HCT116 (cell line): ENCODE results near the gene MRPS27. TPM values are rescaled to one million over a fixed set of nuclear protein-coding genes. Genes with fewer than 3 reads are reported as not detected.

Experiments
- ATAC-seq: fragments of 200-7000 bp; cut with Tn5 transposase; 2 replicates; pipeline ENCODE4 v1.9.1; 2020; ENCODE audit warnings: mild to moderate bottlenecking, moderate library complexity
- BruUV-seq: library from RNA; stranded (reverse); fragments of 400-500 nt; replicated peaks from 2 replicates; lab custom pipeline; 2021; lab: Mats Ljungman, UMichigan
- CTCF ChIA-PET: fragments of 300-600 bp; sonication (Branson Sonifier 250); formaldehyde crosslinking; loops from one replicate; lab custom pipeline; 2021; ENCODE audit warnings: antibody characterized with exemption; lab: Charles Lee
- POLR2A ChIA-PET: fragments of 300-600, 350-600 bp; sonication (Branson Sonifier 250); formaldehyde crosslinking; loops from one replicate; lab custom pipeline; 2021; ENCODE audit warnings: antibody characterized with exemption; lab: Charles Lee
- RAD21 ChIA-PET, 2 experiments: fragments of 300-600 bp; sonication (Branson Sonifier 250); formaldehyde crosslinking; loops; one replicate each; lab custom pipeline; 2023; ENCODE audit warnings: low total read pairs in 2 of 2; ENCODE audit not compliant: uncharacterized antibody in 2 of 2, unreplicated experiment in 2 of 2, low non-redundant PET in 1 of 2; lab: Charles Lee
- DNase-seq: peaks from one replicate; pipeline ENCODE4 v3.0.0-alpha.2; 2010; ENCODE audit warnings: low read depth, low spot score
- H2AFZ ChIP-seq: fragments of 200-600 bp; shearing (Covaris generic), sonication (generic); 2 replicates; pipeline ENCODE4 v1.6.1; 2017; ENCODE audit warnings: low read depth, mixed run types, mixed read lengths, antibody characterized with exemption, low read length; ENCODE audit not compliant: poor library complexity, severe bottlenecking
- H3K27ac ChIP-seq: 2 replicates; pipeline ENCODE4 v1.5.1; 2012; ENCODE audit warnings: low read depth, low read length
- H3K27me3 ChIP-seq: fragments of 200-600 bp; sonication (generic); 2 replicates; pipeline ENCODE4 v1.6.1; 2016; ENCODE audit warnings: mixed run types, low read length, mixed read lengths; ENCODE audit not compliant: insufficient read depth
- H3K36me3 ChIP-seq, 2 experiments: fragments of 200-500 bp in 1 of 2; fragments of 200-600 bp in 1 of 2; sonication (Bioruptor generic) in 1 of 2; sonication (generic) in 1 of 2; 2 replicates each; pipeline versions ENCODE4 v1.5.1 to v1.6.1; 2014 to 2016; ENCODE audit warnings: low read length in 2 of 2, inconsistent platforms in 1 of 2, mixed read lengths in 1 of 2, mixed run types in 1 of 2; ENCODE audit not compliant: insufficient read depth in 2 of 2, control insufficient read depth in 1 of 2
- H3K4me1 ChIP-seq, 2 experiments: fragments of 200-600 bp in 1 of 2; sonication (generic) in 1 of 2; 2 replicates each; pipeline versions ENCODE4 v1.5.1 to v1.6.1; 2012 to 2017; ENCODE audit warnings: low read length in 2 of 2, inconsistent platforms in 1 of 2, mild to moderate bottlenecking in 1 of 2, mixed read lengths in 1 of 2, mixed run types in 1 of 2, moderate library complexity in 1 of 2; ENCODE audit not compliant: insufficient read depth in 2 of 2, control insufficient read depth in 1 of 2
- H3K4me2 ChIP-seq: fragments of 200-600 bp; sonication (generic); 2 replicates; pipeline ENCODE4 v1.6.1; 2017; ENCODE audit warnings: mixed run types, low read length, mixed read lengths
- H3K4me3 ChIP-seq, 2 experiments: fragments of 200-600 bp in 1 of 2; sonication (generic) in 1 of 2; replicated peaks in 1 of 2; 2 replicates each; pipeline ENCODE4 v1.5.1; 2011 to 2016; ENCODE audit warnings: low read length in 2 of 2, control low read depth in 1 of 2, low read depth in 1 of 2, mild to moderate bottlenecking in 1 of 2, mixed read lengths in 1 of 2, mixed run types in 1 of 2
- H3K79me2 ChIP-seq: fragments of 200-600 bp; sonication (generic); 2 replicates; pipeline ENCODE4 v1.6.1; 2017; ENCODE audit warnings: mild to moderate bottlenecking, mixed run types, low read length, moderate library complexity, mixed read lengths; ENCODE audit not compliant: insufficient read depth
- H3K9ac ChIP-seq: fragments of 200-600 bp; sonication (generic); 2 replicates; pipeline ENCODE4 v1.6.1; 2016; ENCODE audit warnings: low read length, mixed read lengths
- H3K9me2 ChIP-seq: fragments of 200-600 bp; sonication (generic), shearing (Covaris generic); 2 replicates; pipeline ENCODE4 v1.6.1; 2017; ENCODE audit warnings: mixed run types, mild to moderate bottlenecking, moderate library complexity; ENCODE audit not compliant: insufficient read depth
- H3K9me3 ChIP-seq, 2 experiments: fragments of 200-500 bp in 1 of 2; fragments of 200-600 bp in 1 of 2; sonication (Bioruptor generic) in 1 of 2; sonication (generic) in 1 of 2; 2 replicates each; pipeline ENCODE4 v1.6.1; 2014 to 2017; ENCODE audit warnings: low read length in 2 of 2, mixed read lengths in 2 of 2, inconsistent platforms in 1 of 2, low read depth in 1 of 2, mild to moderate bottlenecking in 1 of 2, mixed run types in 1 of 2, moderate library complexity in 1 of 2; ENCODE audit not compliant: control insufficient read depth in 1 of 2, insufficient read depth in 1 of 2
- H4K20me1 ChIP-seq: fragments of 200-600 bp; sonication (generic), shearing (Covaris generic); 2 replicates; pipeline ENCODE4 v1.6.1; 2017; ENCODE audit warnings: mixed run types, mild to moderate bottlenecking, moderate library complexity; ENCODE audit not compliant: insufficient read depth
- CBX3 ChIP-seq: IDR thresholded peaks from 2 replicates; pipeline ENCODE4 v1.6.1; 2012; ENCODE audit warnings: low read depth
- CEBPB ChIP-seq: IDR thresholded peaks from 2 replicates; pipeline ENCODE4 v1.6.1; 2012; ENCODE audit warnings: low read depth
- EGR1 ChIP-seq: IDR thresholded peaks from 2 replicates; pipeline ENCODE4 v1.6.1; 2012; ENCODE audit warnings: low read depth
- ELF1 ChIP-seq: IDR thresholded peaks from 2 replicates; pipeline ENCODE4 v1.6.1; 2012; ENCODE audit warnings: low read depth, borderline replicate concordance
- EZH2 ChIP-seq: fragments of 200-600 bp; sonication (generic); IDR thresholded peaks from 2 replicates; pipeline ENCODE4 v1.6.1; 2017; ENCODE audit warnings: antibody characterized with exemption, mixed run types
- FOSL1 ChIP-seq: IDR thresholded peaks from 2 replicates; pipeline ENCODE4 v1.6.1; 2012; ENCODE audit warnings: low read depth
- JUND ChIP-seq: IDR thresholded peaks from 2 replicates; pipeline ENCODE4 v1.6.1; 2012
- POLR2A ChIP-seq: IDR thresholded peaks from 2 replicates; pipeline ENCODE4 v1.7.0; 2011; ENCODE audit warnings: borderline replicate concordance; ENCODE audit not compliant: insufficient read depth, insufficient read length; ENCODE audit errors: extremely low read depth
- RAD21 ChIP-seq: IDR thresholded peaks from 2 replicates; pipeline ENCODE4 v1.6.1; 2012; ENCODE audit warnings: low read depth, mild to moderate bottlenecking
- SIN3A ChIP-seq: IDR thresholded peaks from 2 replicates; pipeline ENCODE4 v1.6.1; 2012; ENCODE audit warnings: low read depth
- SP1 ChIP-seq: IDR thresholded peaks from 2 replicates; pipeline ENCODE4 v1.6.1; 2012; ENCODE audit warnings: low read depth
- SRF ChIP-seq: IDR thresholded peaks from 2 replicates; pipeline ENCODE4 v1.6.1; 2012; ENCODE audit warnings: low read depth
- TCF7L2 ChIP-seq: IDR thresholded peaks from 2 replicates; pipeline ENCODE4 v1.7.0; 2011; ENCODE audit warnings: borderline replicate concordance, inconsistent platforms; ENCODE audit not compliant: insufficient read depth, insufficient read length; ENCODE audit errors: extremely low read depth
- YY1 ChIP-seq: IDR thresholded peaks from 2 replicates; pipeline ENCODE4 v1.6.1; 2011; ENCODE audit warnings: low read length, low read depth, moderate library complexity, mild to moderate bottlenecking; ENCODE audit not compliant: insufficient replicate concordance; ENCODE audit errors: extremely low read depth
- ZFX ChIP-seq: fragments of 450-650 bp; IDR thresholded peaks from 2 replicates; pipeline ENCODE4 v1.6.1; 2017
- ZNF274 ChIP-seq: fragments of 200-500 bp; sonication (Bioruptor generic); IDR thresholded peaks from 2 replicates; pipeline ENCODE4 v1.6.1; 2014; ENCODE audit warnings: mild to moderate bottlenecking, low read depth, low read length, inconsistent platforms
- intact Hi-C: fragments of 100-400 bp; cut with micrococcal nuclease; formaldehyde crosslinking; loops from 2 replicates; pipeline ENCODE4 v1.10.0; 2022
- total RNA-seq: library from RNA; stranded (reverse); gene quantifications from one replicate; pipeline ENCODE4 v1.2.1, GENCODE V29; 2021; ENCODE audit not compliant: unreplicated experiment
- TF ChIP-seq, protein P1 (sequence below): IDR thresholded peaks from 2 replicates; pipeline ENCODE4 v1.6.1; 2012; ENCODE audit warnings: low read depth
- TF ChIP-seq, protein P2 (sequence below): IDR thresholded peaks from 2 replicates; pipeline ENCODE4 v1.6.1; 2011; ENCODE audit warnings: mild to moderate bottlenecking, low read length, moderate library complexity; ENCODE audit not compliant: insufficient replicate concordance; ENCODE audit errors: extremely low read depth

MRPS27 gene
- total RNA-seq, 1 experiment from 2014 or later, result 113 TPM

DNA sequence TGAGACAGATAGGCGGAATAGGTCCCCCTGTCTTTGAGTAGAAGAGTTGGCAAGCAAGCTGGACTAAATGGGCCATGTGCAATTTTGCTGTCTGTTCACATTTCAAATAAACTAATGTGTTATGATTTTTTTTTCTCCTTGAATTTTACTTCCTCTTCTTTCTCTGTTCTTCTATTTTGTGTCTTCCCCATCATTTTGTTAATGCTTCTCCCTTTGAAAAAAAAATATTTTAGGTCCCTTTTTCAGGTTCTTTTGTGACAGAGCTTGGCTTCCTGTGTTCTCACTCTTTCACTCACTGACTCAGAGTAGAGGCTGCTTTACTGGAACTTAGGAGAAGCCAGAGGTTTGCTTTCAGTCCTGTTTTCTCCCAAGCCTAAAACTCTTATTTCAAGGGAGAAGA lies 48.2 kb upstream of the MRPS27 start (continued):
- TF ChIP-seq CBX3 (no peak), ZNF274 (no peak), SIN3A (no peak)

DNA sequence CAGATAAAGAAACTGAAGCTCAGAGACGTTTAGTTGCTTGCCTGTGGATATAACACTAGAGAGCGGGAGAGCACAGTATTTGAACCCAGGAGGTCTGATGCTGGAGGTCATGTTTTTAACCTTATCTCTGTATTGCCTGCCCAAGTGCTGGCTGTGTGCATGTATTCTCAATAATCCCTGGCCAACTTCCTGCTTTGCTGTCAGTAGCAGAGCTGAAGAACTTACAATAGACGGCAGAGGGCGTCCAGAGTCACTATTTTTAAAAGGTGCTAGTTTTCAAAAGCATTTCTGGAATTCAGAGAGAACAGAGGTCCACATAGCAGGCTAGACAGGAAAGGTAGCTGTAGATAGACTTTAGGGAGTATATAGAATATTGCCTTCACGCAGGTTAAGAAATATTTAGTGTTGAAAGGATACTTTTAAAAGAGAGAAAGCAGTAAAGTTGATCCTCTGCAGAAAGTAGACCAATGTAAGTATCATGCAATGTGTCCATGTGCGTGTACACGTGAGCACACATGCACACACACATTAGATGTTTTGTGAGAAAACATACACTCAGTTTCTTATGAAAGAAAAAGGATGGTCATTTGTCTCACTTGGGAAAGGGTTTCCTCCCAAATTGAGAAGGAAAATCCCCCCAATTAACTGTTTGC lies 46.4 kb upstream of the MRPS27 start:
- RAD21 ChIA-PET, result no interaction called here
- POLR2A ChIA-PET, result no interaction called here
- no peak for TF ChIP-seq SP1
- peak; percentile 75 for TF ChIP-seq RAD21
- no peak for TF ChIP-seq ZNF274
- no peak for TF ChIP-seq CEBPB
- peak; percentile 50 for TF ChIP-seq ELF1
- no peak for TF ChIP-seq CBX3
- no peak for TF ChIP-seq FOSL1
- no peak for TF ChIP-seq ZFX
- TF ChIP-seq EZH2, result no peak
- no peak for TF ChIP-seq JUND
- no peak for TF ChIP-seq TCF7L2
- TF ChIP-seq EGR1, result no peak
- no peak for TF ChIP-seq YY1
- TF ChIP-seq, protein P1, sequence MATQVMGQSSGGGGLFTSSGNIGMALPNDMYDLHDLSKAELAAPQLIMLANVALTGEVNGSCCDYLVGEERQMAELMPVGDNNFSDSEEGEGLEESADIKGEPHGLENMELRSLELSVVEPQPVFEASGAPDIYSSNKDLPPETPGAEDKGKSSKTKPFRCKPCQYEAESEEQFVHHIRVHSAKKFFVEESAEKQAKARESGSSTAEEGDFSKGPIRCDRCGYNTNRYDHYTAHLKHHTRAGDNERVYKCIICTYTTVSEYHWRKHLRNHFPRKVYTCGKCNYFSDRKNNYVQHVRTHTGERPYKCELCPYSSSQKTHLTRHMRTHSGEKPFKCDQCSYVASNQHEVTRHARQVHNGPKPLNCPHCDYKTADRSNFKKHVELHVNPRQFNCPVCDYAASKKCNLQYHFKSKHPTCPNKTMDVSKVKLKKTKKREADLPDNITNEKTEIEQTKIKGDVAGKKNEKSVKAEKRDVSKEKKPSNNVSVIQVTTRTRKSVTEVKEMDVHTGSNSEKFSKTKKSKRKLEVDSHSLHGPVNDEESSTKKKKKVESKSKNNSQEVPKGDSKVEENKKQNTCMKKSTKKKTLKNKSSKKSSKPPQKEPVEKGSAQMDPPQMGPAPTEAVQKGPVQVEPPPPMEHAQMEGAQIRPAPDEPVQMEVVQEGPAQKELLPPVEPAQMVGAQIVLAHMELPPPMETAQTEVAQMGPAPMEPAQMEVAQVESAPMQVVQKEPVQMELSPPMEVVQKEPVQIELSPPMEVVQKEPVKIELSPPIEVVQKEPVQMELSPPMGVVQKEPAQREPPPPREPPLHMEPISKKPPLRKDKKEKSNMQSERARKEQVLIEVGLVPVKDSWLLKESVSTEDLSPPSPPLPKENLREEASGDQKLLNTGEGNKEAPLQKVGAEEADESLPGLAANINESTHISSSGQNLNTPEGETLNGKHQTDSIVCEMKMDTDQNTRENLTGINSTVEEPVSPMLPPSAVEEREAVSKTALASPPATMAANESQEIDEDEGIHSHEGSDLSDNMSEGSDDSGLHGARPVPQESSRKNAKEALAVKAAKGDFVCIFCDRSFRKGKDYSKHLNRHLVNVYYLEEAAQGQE, result no peak
- TF ChIP-seq, protein P2, sequence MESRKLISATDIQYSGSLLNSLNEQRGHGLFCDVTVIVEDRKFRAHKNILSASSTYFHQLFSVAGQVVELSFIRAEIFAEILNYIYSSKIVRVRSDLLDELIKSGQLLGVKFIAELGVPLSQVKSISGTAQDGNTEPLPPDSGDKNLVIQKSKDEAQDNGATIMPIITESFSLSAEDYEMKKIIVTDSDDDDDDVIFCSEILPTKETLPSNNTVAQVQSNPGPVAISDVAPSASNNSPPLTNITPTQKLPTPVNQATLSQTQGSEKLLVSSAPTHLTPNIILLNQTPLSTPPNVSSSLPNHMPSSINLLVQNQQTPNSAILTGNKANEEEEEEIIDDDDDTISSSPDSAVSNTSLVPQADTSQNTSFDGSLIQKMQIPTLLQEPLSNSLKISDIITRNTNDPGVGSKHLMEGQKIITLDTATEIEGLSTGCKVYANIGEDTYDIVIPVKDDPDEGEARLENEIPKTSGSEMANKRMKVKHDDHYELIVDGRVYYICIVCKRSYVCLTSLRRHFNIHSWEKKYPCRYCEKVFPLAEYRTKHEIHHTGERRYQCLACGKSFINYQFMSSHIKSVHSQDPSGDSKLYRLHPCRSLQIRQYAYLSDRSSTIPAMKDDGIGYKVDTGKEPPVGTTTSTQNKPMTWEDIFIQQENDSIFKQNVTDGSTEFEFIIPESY, result no peak
- TF ChIP-seq SRF, result no peak
- TF ChIP-seq POLR2A, result no peak

More for the DNA sequence above, 46.4 kb upstream of the MRPS27 start:
- Histone ChIP-seq H4K20me1 (no peaks in the 10 kb centered on the region), H3K4me1 (peaks cover 10 to 21% of the 10 kb centered on the region in 2 experiments), H3K4me3 (no peak overlapping the region), H3K9ac (no peak overlapping the region), H3K27me3 (no peaks in the 10 kb centered on the region), H3K9me3 (no peaks in the 10 kb centered on the region), H3K27ac (no peak overlapping the region), H3K79me2 (no peaks in the 10 kb centered on the region), H3K36me3 (peaks cover 0 to 5% of the 10 kb centered on the region in 2 experiments; a peak in 1 of 4 replicates), H3K9me2 (no peaks in the 10 kb centered on the region), H2AFZ (no peak overlapping the region), H3K4me2 (no peak overlapping the region)
- CTCF ChIA-PET, result interaction anchor here (0.8 to 2.0 kb wide), 5 partner anchors 10 to 452 kb away, joined by 3 to 27 read pairs (median 10); no protein-coding TSS in a partner anchor
- intact Hi-C loops, result loop anchor here (1.0 to 5.0 kb wide), 2 partner anchors 158 to 451 kb away; partner anchors contain the start of gene TNPO1
- no TSS peak for BruUV-seq
- peak; percentile 39 for DNase-seq
- peak; percentile 88 for ATAC-seq
